NCI-H146 (cell line): ENCODE results near the gene PRR19.

Source experiments
- DNase-seq: peaks from one replicate; lab custom pipeline; 2025; lab: John Stamatoyannopoulos, UW

The PRR19 gene

DNA sequence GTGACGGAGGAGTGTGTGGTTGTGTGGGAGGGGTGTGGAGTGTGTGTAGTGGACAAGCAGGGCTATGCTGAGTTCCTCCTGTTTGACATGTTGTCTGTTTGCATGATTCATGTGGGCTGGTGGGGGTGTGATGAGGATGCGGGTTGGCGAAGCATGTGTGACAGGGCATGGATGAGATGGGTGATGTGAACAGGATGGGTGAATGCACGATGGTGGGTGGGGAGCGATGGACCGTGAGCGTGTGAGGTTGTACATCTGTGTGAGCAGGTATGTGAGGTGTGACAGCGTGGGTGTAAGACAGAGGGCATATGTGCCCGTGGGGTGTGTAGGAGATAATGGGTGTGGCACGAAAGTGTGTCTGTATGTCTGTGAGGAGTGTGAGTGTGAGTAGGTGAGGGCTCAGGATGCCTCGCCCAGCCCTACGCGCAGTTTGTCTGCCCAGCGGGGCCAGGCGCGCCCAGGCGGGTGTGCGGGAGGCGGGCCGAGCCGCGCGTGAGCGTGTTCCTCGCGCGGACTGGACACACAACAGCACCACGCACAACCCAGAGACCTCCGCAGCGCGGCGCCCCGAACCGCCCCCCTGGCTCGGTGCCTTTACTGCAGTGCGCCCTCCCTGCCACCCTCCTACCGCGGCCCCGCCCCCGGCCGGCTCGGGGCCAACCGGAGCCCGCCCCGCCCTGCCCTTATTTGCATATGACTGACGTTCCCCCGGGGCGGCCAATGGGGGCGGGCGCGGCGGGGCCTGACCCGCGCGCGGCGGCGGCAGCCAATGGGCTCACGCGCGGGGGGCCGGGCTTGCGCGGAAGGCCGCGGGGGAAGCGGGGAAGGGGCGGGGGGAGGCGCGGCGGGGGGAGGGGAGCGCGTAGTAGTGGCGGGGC is 18.5 kb upstream of the PRR19 start:
- peak; percentile 97 for DNase-seq

DNA sequence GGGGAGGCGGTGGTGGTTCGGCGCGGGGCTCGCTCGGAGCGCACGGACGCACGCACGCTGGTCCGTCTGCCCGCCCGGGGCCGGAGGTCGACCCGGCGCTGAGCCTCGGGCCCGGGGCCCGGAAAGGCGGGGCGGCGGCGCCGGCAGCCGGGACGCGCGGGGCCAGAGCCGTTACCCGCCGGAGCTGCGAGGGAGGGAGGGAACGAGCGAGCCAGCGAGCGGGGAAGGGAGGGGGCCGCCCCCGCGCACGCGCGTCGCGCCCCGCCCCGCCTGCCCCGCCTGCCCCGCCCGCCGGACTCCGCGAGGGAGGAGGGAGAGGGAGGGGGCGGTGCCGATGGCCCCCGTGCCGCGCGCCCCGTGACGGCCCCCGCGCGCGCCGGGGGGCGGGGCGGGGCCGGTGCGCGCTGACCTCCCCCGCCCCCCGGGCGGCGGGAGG is 17.8 kb upstream of the PRR19 start:
- peak; percentile 86 for DNase-seq

DNA sequence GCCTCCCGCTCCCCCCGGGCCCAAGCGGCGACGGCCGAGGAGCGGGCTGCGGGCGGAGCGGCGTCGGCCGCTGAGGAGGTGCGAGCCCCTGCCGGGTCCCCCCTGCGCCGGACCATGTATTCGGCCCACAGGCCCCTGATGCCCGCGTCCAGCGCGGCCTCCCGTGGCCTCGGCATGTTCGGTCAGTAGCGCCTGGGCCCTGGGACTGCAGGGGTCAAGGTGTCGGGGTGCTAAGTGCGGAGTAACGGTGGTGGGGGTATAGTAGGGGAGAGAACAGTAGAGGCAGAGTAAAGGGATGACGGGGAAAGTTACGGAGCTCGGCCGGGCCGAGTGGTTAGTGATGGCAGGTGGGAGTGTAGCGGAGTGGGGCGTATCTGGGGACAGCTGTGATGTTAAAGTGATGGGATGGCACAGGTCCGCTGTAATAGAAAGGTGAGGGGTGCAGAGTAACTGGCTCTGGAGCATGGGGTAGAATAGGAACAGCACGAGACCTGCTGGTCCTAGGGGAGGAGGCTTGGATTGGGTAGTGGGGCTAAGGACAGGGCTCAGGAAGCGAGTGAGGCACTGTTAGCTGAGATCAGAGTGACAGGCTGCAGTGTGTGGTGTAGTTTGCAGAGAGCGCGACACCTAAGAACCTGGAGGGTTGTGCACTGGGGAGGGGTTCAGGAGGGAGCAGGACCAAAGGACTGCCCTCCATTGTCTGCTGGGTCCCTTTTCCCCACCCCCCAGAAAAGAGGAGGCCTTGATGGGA is 17.2 kb upstream of the PRR19 start:
- DNase-seq: peak; percentile 49

DNA sequence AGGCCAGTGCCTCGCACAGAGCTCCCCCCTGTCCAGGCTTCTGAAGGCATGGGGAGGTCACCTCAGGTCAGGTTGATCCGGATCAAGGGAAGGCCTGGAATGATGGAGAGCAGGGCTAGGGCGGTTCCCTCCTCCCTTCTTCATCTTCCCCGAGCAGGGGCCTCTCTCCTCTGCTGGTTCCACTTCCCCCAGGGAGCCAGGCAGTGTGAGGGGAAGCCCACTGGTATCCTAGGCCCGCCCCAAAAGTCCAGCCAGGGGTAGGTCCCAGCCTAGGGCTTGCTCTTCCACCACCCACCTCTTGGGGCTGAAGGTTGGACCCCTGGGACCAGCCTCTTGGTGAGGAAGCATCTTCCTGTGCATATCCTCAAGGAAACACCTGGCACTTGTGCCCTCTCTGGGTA is 16.4 kb upstream of the PRR19 start:
- DNase-seq: no peak

DNA sequence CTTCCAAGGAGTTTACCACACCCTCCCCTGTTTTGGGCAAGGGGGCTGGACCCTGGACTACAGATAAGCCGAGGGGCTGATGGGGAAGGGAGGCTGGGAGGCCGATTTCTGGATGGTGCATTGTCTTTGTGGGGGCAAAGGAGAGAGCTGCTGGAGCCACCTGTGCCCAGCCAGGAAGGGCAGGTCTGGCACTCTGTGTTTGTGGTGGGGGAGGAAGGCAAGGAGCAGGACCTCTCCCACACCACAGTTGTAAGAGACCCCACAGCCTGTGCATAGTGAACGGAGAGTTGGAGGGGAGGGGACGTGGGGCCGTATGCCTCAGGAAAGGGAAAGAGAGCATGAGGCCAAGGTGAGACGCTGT is 16.0 kb upstream of the PRR19 start:
- no peak for DNase-seq

DNA sequence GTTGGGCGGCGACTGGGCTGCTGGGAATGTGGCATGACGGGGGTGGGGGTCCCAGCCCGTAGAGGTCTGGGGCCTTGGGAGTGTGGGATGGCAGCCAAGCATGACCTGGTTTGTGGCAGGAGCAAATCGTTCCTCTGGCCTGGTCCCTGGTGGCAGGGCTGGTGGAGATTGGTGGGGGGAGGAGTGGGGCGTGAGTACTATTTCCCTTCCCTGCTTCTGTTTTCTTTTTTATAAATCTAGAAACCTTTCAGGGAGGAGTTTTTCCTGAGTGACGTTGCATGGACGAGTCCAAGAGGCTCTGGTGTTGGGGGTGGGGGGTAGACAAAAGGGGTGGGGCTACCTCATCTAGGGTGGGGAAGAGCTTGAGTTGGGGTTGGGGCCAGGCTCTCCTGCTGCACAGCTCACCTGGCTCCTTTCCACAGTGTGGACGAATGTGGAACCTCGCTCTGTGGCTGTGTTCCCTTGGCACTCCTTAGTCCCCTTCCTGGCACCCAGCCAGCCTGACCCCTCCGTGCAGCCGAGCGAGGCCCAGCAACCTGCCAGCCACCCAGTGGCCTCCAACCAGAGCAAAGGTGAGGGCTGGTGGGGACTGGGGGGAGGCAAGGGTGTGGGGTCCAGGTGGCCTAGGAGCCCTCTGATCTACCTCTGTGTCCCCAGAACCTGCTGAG is 15.4 kb upstream of the PRR19 start:
- DNase-seq: no peak

DNA sequence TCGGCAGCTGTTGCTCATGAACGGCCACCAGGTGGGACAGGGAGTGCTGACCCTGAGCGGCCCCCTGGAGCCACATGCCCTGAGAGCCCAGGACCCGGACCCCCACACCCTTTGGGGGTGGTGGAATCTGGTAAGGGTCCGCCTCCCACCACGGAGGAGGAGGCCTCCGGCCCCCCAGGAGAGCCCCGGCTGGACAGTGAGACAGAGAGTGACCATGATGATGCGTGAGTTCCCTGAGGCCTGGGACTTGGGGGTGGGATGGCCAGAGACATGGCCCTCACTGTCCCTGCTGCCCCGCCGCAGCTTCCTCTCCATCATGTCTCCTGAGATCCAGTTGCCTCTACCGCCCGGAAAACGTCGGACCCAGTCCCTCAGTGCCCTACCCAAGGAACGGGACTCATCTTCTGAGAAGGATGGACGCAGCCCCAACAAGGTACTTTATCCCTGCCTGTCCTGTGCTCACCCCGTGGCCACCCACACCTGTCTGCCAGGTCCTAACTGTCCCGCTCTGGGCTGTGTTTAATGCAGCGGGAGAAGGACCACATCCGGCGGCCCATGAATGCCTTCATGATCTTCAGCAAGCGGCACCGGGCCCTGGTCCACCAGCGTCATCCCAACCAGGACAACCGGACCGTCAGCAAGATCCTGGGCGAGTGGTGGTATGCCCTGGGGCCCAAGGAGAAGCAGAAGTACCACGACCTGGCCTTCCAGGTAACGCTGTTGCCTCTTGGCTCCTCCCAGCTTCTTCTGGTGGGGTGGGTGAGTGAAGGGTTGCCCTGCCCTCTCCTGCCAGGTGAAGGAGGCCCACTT is 14.7 kb upstream of the PRR19 start:
- no peak for DNase-seq

DNA sequence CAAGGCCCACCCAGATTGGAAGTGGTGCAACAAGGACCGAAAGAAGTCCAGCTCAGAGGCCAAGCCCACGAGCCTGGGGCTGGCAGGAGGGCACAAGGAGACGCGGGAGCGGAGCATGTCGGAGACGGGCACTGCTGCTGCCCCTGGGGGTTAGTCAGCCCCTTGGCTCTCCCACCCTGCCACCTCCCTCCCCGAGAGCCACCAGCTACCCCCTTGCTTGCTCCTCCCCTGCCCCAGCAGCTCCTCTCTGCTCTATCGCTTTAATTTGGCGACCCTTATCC is 14.2 kb upstream of the PRR19 start:
- no peak for DNase-seq

DNA sequence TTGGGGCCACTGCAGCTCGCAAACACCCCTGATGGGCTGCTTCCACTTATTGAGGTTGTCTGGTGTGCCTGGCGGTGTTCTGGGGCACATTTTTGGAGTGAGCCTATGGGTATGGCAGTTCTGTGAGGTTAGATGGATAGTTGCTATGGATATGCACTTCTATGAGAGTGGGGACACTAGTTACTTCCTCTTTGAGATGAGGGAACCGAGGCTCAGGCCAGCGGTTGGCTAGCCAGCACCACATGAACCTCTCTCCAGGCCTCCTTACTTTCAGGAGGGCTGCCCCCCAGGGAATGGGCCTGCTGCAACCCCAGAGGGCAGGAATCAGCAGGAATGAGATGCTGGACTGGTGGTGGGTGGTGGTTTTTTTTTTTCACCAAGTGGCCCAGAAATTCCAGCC is 13.5 kb upstream of the PRR19 start:
- DNase-seq: no peak

DNA sequence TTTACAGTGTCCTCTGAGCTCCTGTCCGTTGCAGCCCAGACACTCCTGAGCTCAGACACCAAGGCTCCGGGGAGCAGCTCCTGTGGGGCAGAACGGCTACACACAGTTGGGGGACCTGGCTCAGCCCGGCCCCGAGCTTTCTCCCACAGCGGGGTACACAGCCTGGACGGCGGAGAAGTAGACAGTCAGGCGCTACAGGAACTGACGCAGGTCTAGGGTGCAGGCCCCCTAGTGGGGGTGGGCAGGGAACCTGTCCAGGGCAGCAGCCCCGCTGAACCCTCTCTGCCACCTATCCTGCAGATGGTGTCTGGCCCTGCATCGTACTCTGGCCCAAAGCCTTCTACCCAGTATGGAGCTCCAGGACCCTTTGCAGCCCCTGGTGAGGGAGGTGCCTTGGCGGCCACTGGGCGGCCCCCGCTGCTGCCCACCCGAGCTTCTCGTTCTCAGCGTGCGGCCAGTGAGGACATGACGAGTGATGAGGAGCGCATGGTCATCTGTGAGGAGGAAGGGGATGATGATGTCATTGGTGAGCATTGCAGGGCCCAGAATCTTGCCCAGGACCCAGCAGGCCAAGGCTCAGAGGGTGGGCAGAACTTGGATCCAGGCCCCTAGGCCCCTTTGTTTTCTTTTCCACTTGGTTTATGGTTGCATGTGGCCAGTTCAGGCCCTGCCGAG is 12.9 kb upstream of the PRR19 start:
- DNase-seq: no peak

DNA sequence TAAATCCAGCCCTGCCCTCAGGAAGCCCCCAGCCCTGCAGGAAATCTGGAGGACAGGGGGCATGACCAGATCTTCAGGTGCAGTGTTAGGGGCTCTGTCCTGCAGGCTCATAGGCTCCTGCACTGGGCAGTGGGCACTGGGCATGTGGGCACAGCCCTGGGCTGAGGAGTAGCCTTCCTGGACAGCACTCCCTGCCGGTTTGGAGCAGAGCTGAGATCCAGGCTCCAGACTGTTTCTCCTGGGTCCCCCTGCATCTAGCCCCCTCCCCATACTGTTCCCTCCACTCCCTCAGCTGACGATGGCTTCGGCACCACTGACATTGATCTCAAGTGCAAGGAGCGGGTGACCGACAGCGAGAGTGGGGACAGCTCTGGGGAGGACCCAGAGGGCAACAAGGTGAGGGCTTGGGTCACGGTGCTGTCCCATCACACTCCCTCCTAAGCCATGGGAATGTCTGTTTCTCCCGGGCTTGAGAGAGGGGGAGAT is 12.3 kb upstream of the PRR19 start:
- DNase-seq: no peak

DNA sequence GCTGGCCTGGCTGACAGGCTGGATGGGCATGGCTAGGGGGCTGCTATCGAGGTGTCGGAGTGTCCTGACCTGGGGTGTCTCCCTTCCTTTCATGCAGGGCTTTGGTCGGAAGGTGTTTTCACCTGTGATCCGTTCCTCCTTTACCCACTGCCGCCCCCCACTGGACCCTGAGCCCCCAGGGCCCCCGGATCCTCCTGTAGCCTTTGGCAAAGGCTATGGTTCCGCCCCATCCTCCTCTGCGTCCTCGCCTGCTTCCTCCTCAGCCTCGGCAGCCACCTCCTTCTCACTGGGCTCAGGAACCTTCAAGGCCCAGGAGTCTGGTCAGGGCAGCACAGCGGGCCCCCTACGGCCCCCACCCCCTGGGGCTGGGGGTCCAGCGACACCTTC is 11.8 kb upstream of the PRR19 start:
- no peak for DNase-seq

DNA sequence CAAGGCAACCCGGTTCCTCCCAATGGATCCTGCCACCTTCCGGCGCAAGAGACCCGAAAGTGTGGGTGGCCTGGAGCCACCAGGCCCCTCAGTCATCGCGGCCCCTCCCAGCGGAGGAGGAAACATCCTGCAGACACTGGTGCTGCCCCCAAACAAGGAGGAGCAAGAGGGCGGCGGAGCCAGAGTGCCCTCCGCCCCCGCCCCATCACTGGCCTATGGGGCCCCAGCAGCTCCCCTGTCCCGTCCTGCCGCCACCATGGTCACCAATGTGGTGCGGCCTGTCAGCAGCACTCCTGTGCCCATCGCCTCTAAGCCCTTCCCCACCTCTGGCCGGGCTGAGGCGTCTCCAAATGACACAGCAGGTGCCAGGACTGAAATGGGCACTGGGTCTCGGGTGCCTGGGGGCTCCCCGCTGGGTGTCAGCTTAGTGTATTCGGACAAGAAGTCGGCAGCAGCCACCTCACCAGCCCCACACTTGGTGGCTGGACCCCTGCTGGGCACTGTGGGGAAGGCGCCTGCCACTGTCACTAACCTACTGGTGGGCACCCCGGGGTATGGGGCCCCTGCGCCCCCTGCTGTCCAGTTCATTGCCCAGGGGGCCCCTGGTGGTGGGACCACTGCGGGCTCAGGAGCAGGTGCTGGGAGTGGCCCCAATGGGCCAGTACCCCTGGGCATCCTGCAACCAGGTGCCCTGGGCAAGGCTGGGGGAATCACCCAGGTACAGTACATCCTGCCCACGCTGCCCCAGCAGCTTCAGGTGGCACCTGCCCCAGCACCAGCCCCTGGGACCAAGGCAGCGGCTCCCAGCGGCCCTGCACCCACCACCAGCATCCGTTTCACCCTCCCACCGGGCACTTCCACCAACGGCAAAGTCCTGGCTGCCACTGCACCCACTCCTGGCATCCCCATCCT is 11.2 kb upstream of the PRR19 start:
- no peak for DNase-seq

DNA sequence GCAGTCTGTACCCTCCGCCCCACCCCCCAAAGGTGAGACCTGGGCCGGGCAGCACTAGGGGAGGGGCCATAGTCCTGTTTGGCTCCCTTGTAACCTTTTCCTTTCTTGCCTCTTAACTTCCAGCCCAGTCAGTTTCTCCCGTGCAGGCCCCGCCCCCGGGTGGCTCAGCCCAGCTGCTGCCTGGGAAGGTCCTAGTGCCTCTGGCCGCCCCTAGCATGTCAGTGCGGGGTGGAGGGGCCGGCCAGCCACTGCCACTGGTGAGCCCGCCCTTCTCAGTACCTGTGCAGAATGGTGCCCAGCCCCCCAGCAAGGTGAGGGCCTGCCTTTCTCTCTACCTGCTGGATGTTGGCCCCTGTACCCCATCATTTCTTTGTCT is 10.5 kb upstream of the PRR19 start:
- no peak for DNase-seq

DNA sequence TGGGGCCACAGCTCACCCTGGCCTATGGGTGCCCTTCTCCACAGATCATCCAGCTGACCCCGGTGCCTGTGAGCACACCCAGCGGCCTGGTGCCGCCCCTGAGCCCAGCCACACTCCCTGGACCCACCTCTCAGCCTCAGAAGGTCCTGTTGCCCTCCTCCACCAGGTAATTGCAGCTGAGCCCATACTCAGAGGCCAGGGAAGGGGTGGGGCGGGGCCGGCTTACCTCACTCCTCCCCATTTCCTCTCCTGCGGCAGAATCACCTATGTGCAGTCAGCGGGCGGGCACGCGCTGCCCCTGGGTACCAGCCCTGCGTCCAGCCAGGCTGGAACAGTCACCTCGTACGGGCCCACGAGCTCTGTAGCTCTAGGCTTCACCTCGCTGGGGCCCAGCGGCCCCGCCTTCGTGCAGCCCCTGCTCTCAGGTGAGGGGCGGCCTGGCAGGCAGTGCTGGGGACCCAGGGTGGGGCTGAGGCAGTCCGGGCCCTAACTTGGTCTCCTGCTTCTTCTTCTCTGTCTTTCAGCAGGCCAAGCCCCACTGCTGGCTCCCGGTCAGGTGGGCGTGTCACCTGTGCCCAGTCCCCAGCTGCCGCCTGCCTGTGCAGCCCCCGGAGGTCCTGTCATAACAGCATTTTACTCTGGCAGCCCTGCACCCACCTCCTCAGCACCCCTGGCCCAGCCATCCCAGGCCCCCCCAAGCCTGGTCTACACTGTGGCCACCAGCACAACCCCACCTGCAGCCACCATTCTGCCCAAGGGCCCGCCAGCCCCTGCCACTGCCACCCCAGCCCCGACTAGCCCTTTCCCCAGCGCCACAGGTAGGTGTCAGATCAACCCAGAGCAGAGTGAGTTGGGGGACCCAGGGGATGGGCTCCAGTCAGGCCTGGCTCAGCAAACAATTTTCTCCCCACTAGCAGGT is 9.6 kb upstream of the PRR19 start:
- no peak for DNase-seq

DNA sequence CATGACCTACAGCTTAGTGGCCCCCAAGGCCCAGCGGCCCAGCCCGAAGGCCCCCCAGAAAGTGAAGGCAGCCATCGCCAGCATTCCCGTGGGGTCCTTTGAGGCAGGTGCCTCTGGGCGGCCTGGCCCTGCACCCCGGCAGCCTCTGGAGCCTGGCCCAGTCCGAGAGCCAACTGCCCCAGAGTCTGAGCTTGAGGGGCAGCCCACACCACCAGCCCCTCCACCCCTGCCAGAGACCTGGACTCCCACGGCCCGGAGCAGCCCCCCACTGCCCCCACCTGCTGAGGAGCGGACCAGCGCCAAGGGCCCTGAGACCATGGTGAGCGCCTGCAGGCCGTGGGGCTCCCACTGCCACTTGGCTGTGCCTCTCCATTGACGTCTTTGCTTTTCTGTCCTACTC is 9.0 kb upstream of the PRR19 start:
- no peak for DNase-seq

DNA sequence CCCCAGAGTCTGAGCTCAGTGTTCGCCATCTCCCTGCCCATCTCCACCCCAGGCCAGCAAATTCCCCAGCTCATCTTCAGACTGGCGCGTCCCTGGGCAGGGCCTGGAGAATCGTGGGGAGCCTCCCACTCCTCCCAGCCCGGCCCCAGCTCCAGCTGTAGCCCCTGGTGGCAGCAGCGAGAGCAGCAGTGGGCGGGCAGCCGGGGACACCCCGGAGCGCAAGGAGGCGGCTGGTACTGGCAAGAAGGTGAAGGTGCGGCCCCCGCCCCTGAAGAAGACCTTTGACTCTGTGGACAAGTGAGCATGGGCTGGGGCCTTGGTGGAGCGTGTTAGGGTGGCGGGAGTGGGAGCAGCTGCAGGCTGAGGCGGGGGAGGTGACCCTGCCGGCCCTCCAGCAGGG is 8.4 kb upstream of the PRR19 start:
- DNase-seq: no peak

DNA sequence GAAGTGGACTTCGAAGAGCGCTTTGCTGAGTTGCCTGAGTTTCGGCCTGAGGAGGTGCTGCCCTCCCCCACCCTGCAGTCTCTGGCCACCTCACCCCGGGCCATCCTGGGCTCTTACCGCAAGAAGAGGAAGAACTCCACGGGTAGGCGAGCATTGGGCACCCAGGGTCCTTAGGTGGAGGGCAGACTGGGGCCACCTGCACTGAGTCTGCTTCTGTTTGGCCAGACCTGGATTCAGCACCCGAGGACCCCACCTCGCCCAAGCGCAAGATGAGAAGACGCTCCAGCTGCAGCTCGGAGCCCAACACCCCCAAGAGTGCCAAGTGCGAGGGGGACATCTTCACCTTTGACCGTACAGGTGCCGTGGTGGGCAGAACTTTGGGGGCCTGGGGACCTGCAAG is 8.0 kb upstream of the PRR19 start:
- no peak for DNase-seq

DNA sequence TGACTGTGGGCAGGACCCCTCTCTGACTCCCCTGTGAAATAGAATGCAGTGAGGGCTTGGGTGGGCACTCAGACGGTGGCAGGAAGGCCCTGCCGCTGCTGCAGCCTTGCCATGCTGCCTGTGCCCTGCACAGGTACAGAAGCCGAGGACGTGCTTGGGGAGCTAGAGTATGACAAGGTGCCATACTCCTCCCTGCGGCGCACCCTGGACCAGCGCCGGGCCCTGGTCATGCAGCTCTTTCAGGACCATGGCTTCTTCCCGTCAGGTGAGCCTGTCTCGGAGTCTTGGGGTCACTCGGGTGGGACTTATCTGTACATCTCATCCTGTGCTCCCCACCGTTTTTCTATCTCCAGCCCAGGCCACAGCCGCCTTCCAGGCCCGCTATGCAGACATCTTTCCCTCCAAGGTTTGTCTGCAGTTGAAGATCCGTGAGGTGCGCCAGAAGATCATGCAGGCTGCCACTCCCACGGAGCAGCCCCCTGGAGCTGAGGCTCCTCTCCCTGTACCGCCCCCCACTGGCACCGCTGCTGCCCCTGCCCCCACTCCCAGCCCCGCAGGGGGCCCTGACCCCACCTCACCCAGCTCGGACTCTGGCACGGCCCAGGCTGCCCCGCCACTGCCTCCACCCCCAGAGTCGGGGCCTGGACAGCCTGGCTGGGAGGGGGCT is 7.3 kb upstream of the PRR19 start:
- no peak for DNase-seq
